H1 (cell line): Measurements from ENCODE around the gene DHCR24. TPM values are rescaled to one million over a fixed set of nuclear protein-coding genes. Genes with fewer than 3 reads are reported as not detected.

Experiments
- CTCF ChIA-PET: fragments of 300-600 bp; sonication (Branson Sonifier 250); formaldehyde crosslinking; loops from one replicate; lab custom pipeline; 2021; ENCODE audit not compliant: partially characterized antibody; lab: Charles Lee
- POLR2A ChIA-PET: fragments of 300-600 bp; sonication (Branson Sonifier 250); formaldehyde crosslinking; loops from one replicate; lab custom pipeline; 2021; ENCODE audit warnings: inconsistent platforms; ENCODE audit not compliant: partially characterized antibody; lab: Charles Lee
- DNase-seq, 2 experiments: peaks; one replicate each; pipeline versions ENCODE4 v3.0.0 to v3.0.0-alpha.2; 2010 to 2022; ENCODE audit warnings: low spot score in 2 of 2, low read depth in 1 of 2, mixed read lengths in 1 of 2
- FAIRE-seq: peaks from 2 replicates; lab custom pipeline; 2011; peaks lifted over from hg19 to GRCh38; lab: Jason Lieb, UNC
- H2AFZ ChIP-seq: 2 replicates; pipeline ENCODE4 v1.8.1; 2012; ENCODE audit warnings: low read length, inconsistent platforms
- H2AK5ac ChIP-seq: 2 replicates; pipeline ENCODE4 v1.6.1; 2013; ENCODE audit warnings: low read depth, low read length
- H2BK120ac ChIP-seq: replicated peaks from 2 replicates; pipeline ENCODE3; 2013; ENCODE audit warnings: low read depth, low read length, inconsistent platforms
- H2BK12ac ChIP-seq: 2 replicates; pipeline ENCODE4 v1.6.1; 2013; ENCODE audit warnings: low read depth, low read length
- H2BK15ac ChIP-seq: 2 replicates; pipeline ENCODE4 v1.6.1; 2013; ENCODE audit warnings: low read length
- H2BK20ac ChIP-seq: 2 replicates; pipeline ENCODE4 v1.6.1; 2013; ENCODE audit warnings: low read length
- H2BK5ac ChIP-seq: 2 replicates; pipeline ENCODE4 v1.6.1; 2013; ENCODE audit warnings: low read depth, low read length
- H3K14ac ChIP-seq: 2 replicates; pipeline ENCODE4 v1.6.1; 2013; ENCODE audit warnings: inconsistent platforms; ENCODE audit not compliant: insufficient read length
- H3K18ac ChIP-seq: 2 replicates; pipeline ENCODE4 v1.6.1; 2013; ENCODE audit warnings: low read length; ENCODE audit errors: extremely low read depth
- H3K23ac ChIP-seq: 2 replicates; pipeline ENCODE4 v1.6.1; 2013; ENCODE audit warnings: inconsistent platforms; ENCODE audit not compliant: insufficient read length
- H3K23me2 ChIP-seq: 2 replicates; pipeline ENCODE4 v1.6.1; 2013; ENCODE audit warnings: low read depth, low read length
- H3K27ac ChIP-seq: 2 replicates; pipeline ENCODE4 v1.6.1; 2011; ENCODE audit warnings: low read depth, low read length, inconsistent platforms
- H3K27me3 ChIP-seq, 4 experiments: replicated peaks in 1 of 4; 1 replicate in 1 of 4; 2 replicates in 3 of 4; pipeline versions ENCODE4 v1.6.1 to v1.8.1; 2011 to 2013; ENCODE audit warnings: low read length in 3 of 4, mild to moderate bottlenecking in 3 of 4, inconsistent platforms in 2 of 4, mixed read lengths in 2 of 4, moderate library complexity in 1 of 4; ENCODE audit not compliant: control insufficient read depth in 3 of 4, insufficient read depth in 3 of 4; ENCODE audit errors: extremely low read depth in 1 of 4
- H3K36me3 ChIP-seq, 4 experiments: 2 replicates each; pipeline versions ENCODE4 v1.6.1 to v1.8.1; 2011 to 2013; ENCODE audit warnings: mild to moderate bottlenecking in 4 of 4, low read length in 3 of 4, moderate library complexity in 2 of 4, control low read depth in 1 of 4, inconsistent platforms in 1 of 4; ENCODE audit not compliant: insufficient read depth in 4 of 4, control insufficient read depth in 2 of 4
- H3K4ac ChIP-seq: replicated peaks from 2 replicates; pipeline ENCODE3; 2013; ENCODE audit warnings: low read length, low read depth, mixed read lengths, inconsistent platforms; ENCODE audit not compliant: insufficient read length
- H3K4me1 ChIP-seq, 4 experiments: replicated peaks in 1 of 4; 1 replicate in 1 of 4; 2 replicates in 3 of 4; pipeline versions ENCODE4 v1.6.1 to v1.8.1; 2011 to 2013; ENCODE audit warnings: low read length in 3 of 4, inconsistent platforms in 2 of 4, mixed read lengths in 1 of 4; ENCODE audit not compliant: insufficient read depth in 4 of 4, control insufficient read depth in 3 of 4
- H3K4me2 ChIP-seq, 2 experiments: 2 replicates each; pipeline versions ENCODE4 v1.6.1 to v1.8.1; 2011 to 2013; ENCODE audit warnings: low read depth in 2 of 2, low read length in 2 of 2, control low read depth in 1 of 2, inconsistent platforms in 1 of 2, mild to moderate bottlenecking in 1 of 2; ENCODE audit not compliant: insufficient read depth in 1 of 2
- H3K4me3 ChIP-seq, 4 experiments: fragments of 200-600, 300-600 bp in 1 of 4; sonication (generic), shearing (Covaris generic), sonication (Bioruptor Twin) in 1 of 4; 2 replicates each; pipeline versions ENCODE4 v1.5.1 to v1.8.1; 2011 to 2016; ENCODE audit warnings: low read length in 4 of 4, low read depth in 3 of 4, control low read depth in 2 of 4, inconsistent platforms in 2 of 4, mild to moderate bottlenecking in 2 of 4, mixed read lengths in 1 of 4, moderate library complexity in 1 of 4; ENCODE audit not compliant: insufficient read depth in 2 of 4; ENCODE audit errors: extremely low read depth in 1 of 4
- H3K56ac ChIP-seq: replicated peaks from 2 replicates; pipeline ENCODE3; 2013; ENCODE audit warnings: low read depth, mild to moderate bottlenecking, mixed read lengths, low read length, inconsistent platforms; ENCODE audit not compliant: insufficient read length
- H3K79me1 ChIP-seq: 2 replicates; pipeline ENCODE4 v1.6.1; 2013; ENCODE audit warnings: low read depth, low read length, control low read depth
- H3K79me2 ChIP-seq, 2 experiments: 2 replicates each; pipeline versions ENCODE4 v1.6.1 to v1.8.1; 2012 to 2013; ENCODE audit warnings: low read length in 2 of 2, mild to moderate bottlenecking in 2 of 2, inconsistent platforms in 1 of 2; ENCODE audit not compliant: insufficient read depth in 2 of 2, control insufficient read depth in 1 of 2
- H3K9ac ChIP-seq, 4 experiments: replicated peaks in 1 of 4; 1 replicate in 1 of 4; 2 replicates in 3 of 4; pipeline versions ENCODE4 v1.6.1 to v1.8.1; 2011 to 2013; ENCODE audit warnings: low read depth in 3 of 4, low read length in 3 of 4, control low read depth in 2 of 4, mild to moderate bottlenecking in 2 of 4, moderate library complexity in 2 of 4, inconsistent platforms in 1 of 4; ENCODE audit errors: extremely low read depth in 1 of 4
- H3K9me3 ChIP-seq, 2 experiments: 2 replicates each; pipeline versions ENCODE4 v1.6.1 to v1.8.1; 2012 to 2013; ENCODE audit warnings: mild to moderate bottlenecking in 2 of 2, moderate library complexity in 2 of 2, control low read depth in 1 of 2, inconsistent platforms in 1 of 2, low read depth in 1 of 2, low read length in 1 of 2, mixed read lengths in 1 of 2; ENCODE audit not compliant: insufficient read depth in 2 of 2
- H4K20me1 ChIP-seq, 2 experiments: replicated peaks in 1 of 2; 2 replicates each; pipeline versions ENCODE3 to v1.8.1; 2011 to 2013; ENCODE audit warnings: inconsistent platforms in 2 of 2, low read length in 2 of 2, mild to moderate bottlenecking in 1 of 2; ENCODE audit not compliant: insufficient read depth in 2 of 2, control insufficient read depth in 1 of 2
- H4K5ac ChIP-seq: 2 replicates; pipeline ENCODE4 v1.6.1; 2013; ENCODE audit warnings: low read length, low read depth, mixed read lengths, inconsistent platforms; ENCODE audit not compliant: insufficient read length
- H4K8ac ChIP-seq: 2 replicates; pipeline ENCODE4 v1.8.0; 2013; ENCODE audit warnings: mild to moderate bottlenecking, moderate library complexity, low read length, inconsistent platforms; ENCODE audit not compliant: insufficient read depth; ENCODE audit errors: extremely low read depth
- H4K91ac ChIP-seq: replicated peaks from 2 replicates; pipeline ENCODE3; 2013; ENCODE audit warnings: low read length, mixed read lengths, inconsistent platforms; ENCODE audit not compliant: insufficient read length
- ASH2L ChIP-seq: fragments of 200-600, 300-600 bp; sonication (generic); IDR thresholded peaks from one replicate; pipeline ENCODE4 v1.7.1; 2017; ENCODE audit warnings: low read length
- EZH2 ChIP-seq: fragments of 200-600 bp; sonication (generic); IDR thresholded peaks from 2 replicates; pipeline ENCODE4 v1.7.1; 2012; ENCODE audit warnings: low read depth, mild to moderate bottlenecking, moderate library complexity, low read length, inconsistent platforms; ENCODE audit not compliant: severe bottlenecking
- KDM1A ChIP-seq: fragments of 200-600, 300-600 bp; sonication (generic); IDR thresholded peaks from 2 replicates; pipeline ENCODE4 v1.7.1; 2016; ENCODE audit warnings: mild to moderate bottlenecking, low read length, borderline replicate concordance
- MAFK ChIP-seq: IDR thresholded peaks from 2 replicates; pipeline ENCODE4 v1.6.1; 2012; ENCODE audit warnings: low read depth, mild to moderate bottlenecking, improper control_type of control experiment, low read length
- NANOG ChIP-seq: IDR thresholded peaks from 2 replicates; pipeline ENCODE4 v1.6.1; 2011; ENCODE audit warnings: low read length, low read depth, mild to moderate bottlenecking, inconsistent platforms; ENCODE audit not compliant: insufficient read depth, poor library complexity, severe bottlenecking
- NRF1 ChIP-seq: IDR thresholded peaks from 2 replicates; pipeline ENCODE4 v1.6.1; 2011; ENCODE audit warnings: mild to moderate bottlenecking, low read depth, low read length, improper control_type of control experiment
- RXRA ChIP-seq: IDR thresholded peaks from 2 replicates; pipeline ENCODE4 v1.6.1; 2011; ENCODE audit warnings: low read depth, mild to moderate bottlenecking, low read length, moderate library complexity; ENCODE audit not compliant: insufficient read depth
- SIN3A ChIP-seq, 2 experiments: IDR thresholded peaks in 1 of 2; conservative IDR thresholded peaks in 1 of 2; 2 replicates each; pipeline ENCODE4 v1.6.1; 2011 to 2012; ENCODE audit warnings: low read length in 2 of 2, improper control_type of control experiment in 1 of 2, low read depth in 1 of 2, mild to moderate bottlenecking in 1 of 2
- TAF7 ChIP-seq: optimal IDR thresholded peaks from 2 replicates; pipeline ENCODE3; 2011; ENCODE audit warnings: low read depth, mild to moderate bottlenecking, inconsistent platforms, low read length, moderate library complexity, borderline replicate concordance
- ZNF274 ChIP-seq: IDR thresholded peaks from 2 replicates; pipeline ENCODE4 v1.7.0; 2012; ENCODE audit warnings: low read length, borderline replicate concordance; ENCODE audit errors: extremely low read depth
- WGBS, 2 experiments: shearing (Covaris generic) in 1 of 2; methylation state at CpG; one replicate each; pipeline versions ENCODE4 v1.1.6 to v1.1.7; 2013 to 2015; ENCODE audit warnings: low lambda C conversion rate in 2 of 2, mixed read lengths in 2 of 2, inconsistent platforms in 1 of 2, low coverage in 1 of 2, missing lambda C conversion rate in 1 of 2; ENCODE audit not compliant: insufficient replicate concordance in 2 of 2, insufficient coverage in 1 of 2, insufficient read length in 1 of 2; ENCODE audit errors: extremely low coverage in 1 of 2, missing lambda C conversion rate in 1 of 2; 5-methylcytosine and 5-hydroxymethylcytosine counted together
- polyA plus RNA-seq, 7 experiments: library from polyadenylated mRNA; depleted of rRNA in 3 of 7; stranded (reverse) in 5 of 7; unstranded in 2 of 7; fragments of >200 nt in 5 of 7; fragments of 200-250 nt in 2 of 7; gene quantifications; 1 replicate in 5 of 7; 2 replicates in 1 of 7; 4 replicates in 1 of 7; pipeline versions ENCODE4 v1.2.1 to v1.2.3, GENCODE V29; 2011 to 2013; ENCODE audit warnings: missing spikeins in 2 of 7, mixed read lengths in 2 of 7
- total RNA-seq: library from RNA; stranded (reverse); fragmentation: NEBNext Ultra II Directional; extraction: Animal tissue kit (Norgen Biotek cat#: 25700); gene quantifications from 2 replicates; pipeline ENCODE4 v1.2.1, GENCODE V29; 2021
- TF ChIP-seq, protein P1 (sequence below): IDR thresholded peaks from 2 replicates; pipeline ENCODE4 v1.6.1; 2012; ENCODE audit warnings: inconsistent platforms

DHCR24 gene
- total and polyA plus RNA-seq, 2 of the 8 experiments (the other 6 are each of a cell fraction or from before 2014, with no cell fraction given) = 370 to 419 TPM

DNA sequence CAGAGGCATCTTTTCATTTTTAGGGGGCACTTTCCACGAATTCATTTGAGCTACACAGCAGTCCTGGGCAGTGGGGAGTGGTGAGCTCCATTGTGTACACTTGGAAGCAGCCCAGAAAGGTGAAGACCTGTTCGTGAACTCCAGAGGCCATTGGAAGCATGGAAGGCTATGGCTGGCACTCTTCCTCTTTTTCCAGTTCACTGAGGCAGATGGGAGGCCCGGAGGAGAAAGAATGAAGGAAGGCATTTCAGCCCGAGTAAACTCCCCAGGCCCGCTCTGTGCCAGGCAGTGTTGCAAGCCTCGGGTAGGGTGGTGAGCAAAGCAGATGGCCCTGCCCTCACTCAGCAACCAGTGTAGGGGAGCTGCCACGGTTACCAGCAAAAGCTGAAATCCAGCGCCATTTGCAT lies 673 bp upstream of the DHCR24 start:
- TF ChIP-seq ASH2L = peak; percentile 31
- TF ChIP-seq ZNF274 = no peak
- no peak for TF ChIP-seq NANOG
- no peak for TF ChIP-seq KDM1A
- TF ChIP-seq SIN3A (conservative IDR thresholded peaks at IDR 0.05 in 1 of 2, IDR thresholded peaks at IDR 0.05 in 1 of 2; ENCODE audit: low read depth in 1 of 2, low read length in 2 of 2) = 0 out of 4 replicates have a peak, but pooled peaks of 1 of the 2 experiments have one; percentile 17
- TF ChIP-seq NRF1 = no peak
- no peak for TF ChIP-seq MAFK
- no peak for TF ChIP-seq RXRA
- no peak for TF ChIP-seq TAF7
- TF ChIP-seq EZH2 = no peak
- TF ChIP-seq, protein P1, sequence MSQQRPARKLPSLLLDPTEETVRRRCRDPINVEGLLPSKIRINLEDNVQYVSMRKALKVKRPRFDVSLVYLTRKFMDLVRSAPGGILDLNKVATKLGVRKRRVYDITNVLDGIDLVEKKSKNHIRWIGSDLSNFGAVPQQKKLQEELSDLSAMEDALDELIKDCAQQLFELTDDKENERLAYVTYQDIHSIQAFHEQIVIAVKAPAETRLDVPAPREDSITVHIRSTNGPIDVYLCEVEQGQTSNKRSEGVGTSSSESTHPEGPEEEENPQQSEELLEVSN = no peak
- TF ChIP-seq, all 59 proteins: peak for 2
- 17% methylated on average over 8 of the region's 8 CpGs; no CpG with 5 or more reads in 1 of the 2 experiments for WGBS, 2 experiments
- Histone ChIP-seq H3K14ac (no peak overlapping the region), H2AFZ (no peak overlapping the region), H3K18ac (peak overlapping the region; percentile 91), H3K56ac (peak overlapping the region; percentile 81), H4K91ac (peak overlapping the region; percentile 86), H3K4me3 (peak overlapping the region; percentile 54 to 99 (median 77)), H3K23ac (no peak overlapping the region), H4K8ac (peak overlapping the region; percentile 69; the same call in 1 of the 2 replicates), H3K4ac (peak overlapping the region; percentile 9), H2AK5ac (peak overlapping the region; percentile 82; the same call in 1 of the 2 replicates), H2BK20ac (peak overlapping the region; percentile 62; the same call in 1 of the 2 replicates), H2BK12ac (peak overlapping the region; percentile 78; the same call in 1 of the 2 replicates), H3K79me2 (peaks cover 38 to 43% of the 10 kb centered on the region in 2 experiments), H3K79me1 (peaks cover 18% of the 10 kb centered on the region), H2BK120ac (peak overlapping the region; percentile 98), H4K20me1 (peaks cover 22 to 33% of the 10 kb centered on the region in 2 experiments), H3K9ac (peak overlapping the region in 3 of 4 experiments; percentile 56 to 58 (median 56); a peak in 6 of 7 replicates), H4K5ac (peak overlapping the region; percentile 92), H3K9me3 (no peaks in the 10 kb centered on the region), H2BK15ac (0 out of 2 replicates have a peak overlapping the region, but pooled peaks have one; percentile 47), H3K27me3 (no peaks in the 10 kb centered on the region), H3K23me2 (peaks cover 13% of the 10 kb centered on the region), H3K4me1 (peaks cover 13 to 22% (median 19%) of the 10 kb centered on the region in 4 experiments), H3K36me3 (peaks cover 4 to 32% (median 13%) of the 10 kb centered on the region in 4 experiments; a peak in 7 of 8 replicates), H3K4me2 (peak overlapping the region; percentile 85 to 100), H3K27ac (peak overlapping the region; percentile 47; the same call in 1 of the 2 replicates), H2BK5ac (peak overlapping the region; percentile 96)
- ChIA-PET POLR2A (interaction anchor here (1.1 to 1.7 kb wide), 5 partner anchors 35 to 109 kb away, joined by 3 to 4 read pairs (median 3); no protein-coding TSS in a partner anchor), CTCF (interaction anchor here (0.6 to 4.6 kb wide), 14 partner anchors 11 to 1289 kb away, joined by 3 to 28 read pairs (median 3); no protein-coding TSS in a partner anchor)
- FAIRE-seq (no peak), DNase-seq (no peak)
